OCI-LY3 (cell line): ENCODE data around the gene ZNF467.

Experiments used
- H2AFZ ChIP-seq: fragments of 200-600, 300-600 bp; shearing (Covaris generic); 2 replicates; pipeline ENCODE4 v1.6.0; 2014; ENCODE audit warnings: antibody characterized with exemption, low read depth, low read length
- H3K27ac ChIP-seq: fragments of 200-600, 300-600 bp; sonication (generic); 2 replicates; pipeline ENCODE4 v1.5.1; 2014; ENCODE audit warnings: mild to moderate bottlenecking, low read length, moderate library complexity, mixed read lengths
- H3K27me3 ChIP-seq: fragments of 200-600, 300-600 bp; sonication (generic); 2 replicates; pipeline ENCODE4 v1.6.1; 2014; ENCODE audit warnings: low read depth, low read length, mixed read lengths
- H3K36me3 ChIP-seq: fragments of 200-600, 300-600 bp; sonication (generic); replicated peaks from 2 replicates; pipeline ENCODE3; 2014; ENCODE audit warnings: low read depth, low read length, mixed read lengths
- H3K4me1 ChIP-seq: fragments of 300-600, 200-600 bp; sonication (generic); 2 replicates; pipeline ENCODE4 v1.6.1; 2014; ENCODE audit warnings: low read length, mixed read lengths
- H3K4me2 ChIP-seq: fragments of 200-600, 300-600 bp; sonication (generic); 2 replicates; pipeline ENCODE4 v1.6.1; 2014; ENCODE audit warnings: low read length, mixed read lengths
- H3K4me3 ChIP-seq: fragments of 300-600, 200-600 bp; sonication (generic); 2 replicates; pipeline ENCODE4 v1.5.1; 2014; ENCODE audit warnings: antibody characterized with exemption, mild to moderate bottlenecking, low read length, moderate library complexity
- H3K79me2 ChIP-seq: fragments of 300-600, 200-600 bp; shearing (Covaris generic); 2 replicates; pipeline ENCODE4 v1.6.1; 2014; ENCODE audit warnings: mild to moderate bottlenecking, low read length, mixed read lengths
- H3K9ac ChIP-seq: fragments of 300-600, 200-600 bp; shearing (Covaris generic); 2 replicates; pipeline ENCODE4 v1.6.0; 2014; ENCODE audit warnings: mild to moderate bottlenecking, low read length, moderate library complexity
- H3K9me3 ChIP-seq: fragments of 200-600, 300-600 bp; shearing (Covaris generic); 2 replicates; pipeline ENCODE4 v1.6.1; 2014; ENCODE audit warnings: low read length, mixed read lengths; ENCODE audit not compliant: insufficient read depth
- H4K20me1 ChIP-seq: fragments of 200-600, 300-600 bp; sonication (generic); 2 replicates; pipeline ENCODE4 v1.6.1; 2016; ENCODE audit warnings: low read length, mixed read lengths; ENCODE audit not compliant: insufficient read depth
- EZH2phosphoT487 ChIP-seq: fragments of 200-600 bp; shearing (Covaris generic); IDR thresholded peaks from 2 replicates; pipeline ENCODE4 v1.6.1; 2018; ENCODE audit warnings: antibody characterized with exemption, mixed run types, low read depth
- TF ChIP-seq, protein P1 (sequence below): fragments of 200-600, 300-600 bp; sonication (generic); IDR thresholded peaks from 2 replicates; pipeline ENCODE4 v1.5.1; 2014; ENCODE audit warnings: antibody characterized with exemption, low read length, low read depth

Gene ZNF467

DNA sequence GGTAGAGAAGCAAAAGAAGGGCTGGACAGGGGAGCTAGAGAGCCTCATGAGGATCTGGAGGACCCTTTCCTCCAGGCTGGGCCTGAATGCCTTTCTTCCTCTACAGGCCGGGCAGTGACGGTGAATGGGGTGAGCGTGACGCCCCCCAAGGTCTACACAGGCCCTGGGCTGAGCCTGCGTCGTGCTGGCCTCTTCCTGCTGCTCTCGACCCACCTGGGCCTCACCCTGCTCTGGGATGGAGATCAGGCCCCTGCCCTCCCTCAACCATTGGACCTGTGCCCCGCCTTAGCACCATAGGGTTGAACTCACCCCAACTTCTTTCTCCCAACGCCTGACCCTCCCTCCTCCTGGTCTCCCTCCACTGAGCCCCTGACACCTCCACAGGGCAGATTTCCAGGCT, 12.6 kb upstream of the ZNF467 start:
- H2AFZ ChIP-seq = no peak overlapping the region
- H3K36me3 ChIP-seq = no peaks in the 10 kb centered on the region
- no peaks in the 10 kb centered on the region for H3K79me2 ChIP-seq
- H3K9me3 ChIP-seq = no peaks in the 10 kb centered on the region
- H3K4me1 ChIP-seq = peaks cover 4% of the 10 kb centered on the region
- no peaks in the 10 kb centered on the region for H3K27me3 ChIP-seq
- no peak overlapping the region for H3K4me3 ChIP-seq
- TF ChIP-seq, protein P1, sequence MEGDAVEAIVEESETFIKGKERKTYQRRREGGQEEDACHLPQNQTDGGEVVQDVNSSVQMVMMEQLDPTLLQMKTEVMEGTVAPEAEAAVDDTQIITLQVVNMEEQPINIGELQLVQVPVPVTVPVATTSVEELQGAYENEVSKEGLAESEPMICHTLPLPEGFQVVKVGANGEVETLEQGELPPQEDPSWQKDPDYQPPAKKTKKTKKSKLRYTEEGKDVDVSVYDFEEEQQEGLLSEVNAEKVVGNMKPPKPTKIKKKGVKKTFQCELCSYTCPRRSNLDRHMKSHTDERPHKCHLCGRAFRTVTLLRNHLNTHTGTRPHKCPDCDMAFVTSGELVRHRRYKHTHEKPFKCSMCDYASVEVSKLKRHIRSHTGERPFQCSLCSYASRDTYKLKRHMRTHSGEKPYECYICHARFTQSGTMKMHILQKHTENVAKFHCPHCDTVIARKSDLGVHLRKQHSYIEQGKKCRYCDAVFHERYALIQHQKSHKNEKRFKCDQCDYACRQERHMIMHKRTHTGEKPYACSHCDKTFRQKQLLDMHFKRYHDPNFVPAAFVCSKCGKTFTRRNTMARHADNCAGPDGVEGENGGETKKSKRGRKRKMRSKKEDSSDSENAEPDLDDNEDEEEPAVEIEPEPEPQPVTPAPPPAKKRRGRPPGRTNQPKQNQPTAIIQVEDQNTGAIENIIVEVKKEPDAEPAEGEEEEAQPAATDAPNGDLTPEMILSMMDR = no peak
- no peak for TF ChIP-seq EZH2phosphoT487
- H4K20me1 ChIP-seq = no peaks in the 10 kb centered on the region
- H3K27ac ChIP-seq = no peak overlapping the region
- H3K4me2 ChIP-seq = no peak overlapping the region
- no peak overlapping the region for H3K9ac ChIP-seq

DNA sequence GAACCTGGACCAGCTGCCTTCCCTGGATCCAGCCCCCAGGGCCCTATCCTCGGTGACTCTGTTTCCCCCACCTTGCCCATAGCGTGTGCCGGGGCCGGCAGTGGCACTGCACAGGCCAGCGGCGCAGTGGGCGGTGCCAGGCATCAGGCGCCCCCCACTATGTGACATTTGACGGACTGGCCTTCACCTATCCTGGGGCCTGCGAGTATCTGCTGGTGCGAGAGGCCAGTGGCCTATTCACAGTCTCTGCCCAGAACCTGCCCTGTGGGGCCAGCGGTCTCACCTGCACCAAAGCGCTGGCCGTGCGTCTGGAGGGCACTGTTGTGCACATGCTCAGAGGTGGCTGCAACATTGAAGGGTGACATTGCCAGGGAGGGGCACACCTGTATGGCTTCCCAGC, 12.0 kb upstream of the ZNF467 start:
- TF ChIP-seq, protein P1 = no peak
- no peak for TF ChIP-seq EZH2phosphoT487
- H3K36me3 ChIP-seq = no peaks in the 10 kb centered on the region
- H3K27me3 ChIP-seq = no peaks in the 10 kb centered on the region
- no peak overlapping the region for H3K4me2 ChIP-seq
- H4K20me1 ChIP-seq = no peaks in the 10 kb centered on the region
- H2AFZ ChIP-seq = no peak overlapping the region
- no peak overlapping the region for H3K27ac ChIP-seq
- H3K4me3 ChIP-seq = no peak overlapping the region
- no peaks in the 10 kb centered on the region for H3K9me3 ChIP-seq
- peaks cover 8% of the 10 kb centered on the region for H3K4me1 ChIP-seq
- no peaks in the 10 kb centered on the region for H3K79me2 ChIP-seq
- no peak overlapping the region for H3K9ac ChIP-seq

DNA sequence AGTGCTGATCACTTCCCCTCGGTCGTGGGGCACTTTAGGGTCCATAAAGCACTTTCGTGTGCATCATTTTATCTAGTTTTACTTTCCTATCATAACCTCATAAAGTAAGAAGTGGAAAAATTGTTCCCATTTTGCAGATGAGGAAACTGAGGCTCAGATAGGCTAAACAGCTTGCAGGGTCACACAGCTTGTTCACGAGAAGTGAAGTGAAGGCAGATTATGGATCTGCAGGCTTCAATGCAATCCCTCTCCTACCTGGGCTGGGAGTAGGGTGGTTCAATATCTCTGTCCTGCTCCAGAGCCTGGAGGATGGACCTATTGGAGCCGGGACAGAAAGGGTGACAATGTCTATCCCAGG, 10.8 kb upstream of the ZNF467 start:
- Histone ChIP-seq H3K4me2 (no peak overlapping the region), H2AFZ (no peak overlapping the region), H3K9ac (no peak overlapping the region), H3K79me2 (no peaks in the 10 kb centered on the region), H3K27me3 (0 out of 2 replicates have a peak, but pooled peaks cover under 1% of the 10 kb centered on the region), H3K4me3 (no peak overlapping the region), H3K36me3 (no peaks in the 10 kb centered on the region), H3K4me1 (peaks cover 8% of the 10 kb centered on the region), H3K27ac (no peak overlapping the region), H3K9me3 (no peaks in the 10 kb centered on the region), H4K20me1 (no peaks in the 10 kb centered on the region)
- TF ChIP-seq EZH2phosphoT487 = no peak
- TF ChIP-seq, protein P1 = no peak

DNA sequence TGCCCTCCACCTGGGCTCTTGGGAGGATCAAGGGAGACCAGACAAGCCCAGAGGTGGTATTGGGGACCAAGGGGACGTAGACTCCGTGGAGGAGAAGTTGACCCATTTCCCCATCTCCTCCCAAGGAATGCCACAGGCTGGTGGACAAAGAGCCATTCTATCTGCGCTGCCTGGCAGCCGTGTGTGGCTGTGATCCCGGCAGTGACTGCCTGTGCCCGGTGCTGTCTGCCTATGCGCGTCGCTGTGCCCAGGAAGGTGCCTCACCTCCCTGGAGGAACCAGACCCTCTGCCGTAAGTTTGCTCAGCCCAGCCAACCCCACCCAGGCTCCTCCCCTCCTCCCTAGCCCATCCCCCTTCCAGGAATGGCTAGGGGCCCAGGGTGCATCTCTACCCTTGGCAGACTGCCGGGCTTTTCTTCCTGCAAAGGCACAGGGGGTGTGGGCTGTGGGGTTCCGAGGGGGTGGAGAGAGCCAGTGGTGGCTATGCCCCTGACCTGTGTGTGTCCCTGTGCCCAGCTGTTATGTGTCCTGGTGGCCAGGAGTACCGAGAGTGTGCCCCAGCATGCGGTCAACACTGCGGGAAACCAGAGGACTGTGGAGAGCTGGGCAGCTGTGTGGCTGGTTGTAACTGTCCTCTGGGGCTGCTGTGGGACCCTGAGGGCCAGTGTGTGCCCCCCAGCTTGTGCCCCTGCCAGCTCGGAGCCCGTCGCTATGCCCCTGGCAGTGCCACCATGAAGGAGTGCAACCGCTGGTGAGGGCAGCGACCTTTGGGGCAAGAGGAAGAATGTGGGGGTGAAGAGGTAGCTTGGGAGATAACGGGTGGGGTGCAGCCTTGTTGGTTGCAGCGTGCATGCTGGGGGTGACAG, 10.2 kb upstream of the ZNF467 start:
- Histone ChIP-seq H3K9me3 (no peaks in the 10 kb centered on the region), H3K79me2 (no peaks in the 10 kb centered on the region), H3K27ac (no peak overlapping the region), H3K36me3 (no peaks in the 10 kb centered on the region), H4K20me1 (no peaks in the 10 kb centered on the region), H3K4me2 (no peak overlapping the region), H3K27me3 (peaks cover 6% of the 10 kb centered on the region; the same call in 1 of the 2 replicates), H3K4me3 (no peak overlapping the region), H3K9ac (no peak overlapping the region), H3K4me1 (peaks cover 8% of the 10 kb centered on the region), H2AFZ (no peak overlapping the region)
- TF ChIP-seq EZH2phosphoT487 = no peak
- TF ChIP-seq, protein P1 = no peak
